Stimulated activated CD4-positive, alpha-beta T cell treated with anti-CD3 and anti-CD28 coated beads, Interleukin-12 subunit alpha, Interleukin-12 subunit beta, amount 100 ng/mL, for 48 hours (primary cell): ENCODE data around the gene DAZ1.
"Not testable (repeated sequence)": the region's sequence is repeated elsewhere in the genome, so short reads cannot be mapped to it uniquely, and the experiment has no call there.

Source experiments
- DNase-seq, 3 donors: peaks; one replicate each; pipeline ENCODE4 v3.0.0-alpha.2; 2020; ENCODE audit warnings: low read depth in 2 of 3, low spot score in 1 of 3

Gene DAZ1

DNA sequence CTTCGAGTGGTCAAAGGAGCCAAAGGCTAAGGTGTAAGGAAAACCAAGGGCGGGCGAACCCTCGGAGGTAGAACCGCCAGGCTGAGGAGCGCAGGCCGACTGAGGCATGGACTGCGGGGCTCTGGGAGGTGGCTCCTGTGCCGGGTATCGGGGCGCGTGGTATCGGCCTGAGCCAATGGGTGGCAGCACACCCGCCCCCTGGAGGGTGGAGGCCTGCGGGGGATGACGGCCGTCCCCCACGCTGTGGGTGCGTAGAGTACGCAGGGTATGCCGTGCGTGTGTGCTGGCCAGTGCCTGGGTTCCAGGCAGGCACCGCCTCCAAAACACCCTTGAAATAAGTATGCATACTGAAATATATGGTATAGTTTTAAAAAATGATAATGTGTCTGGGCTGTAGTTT is at the start of gene DAZ1:
Gene DAZ1 (minus strand): TSS at position 101 of the 400 bp plus-strand sequence. CDS start 208 bp downstream, outside the sequence.
- DNase-seq = not testable (repeated sequence)

GRCh38 chrY:23219233-23219632 is 20.4 kb upstream of the DAZ1 start, which contains the start of gene DAZ2:
TSS of gene DAZ2 (plus strand) at chrY:23219533. CDS start at chrY:23219741, 208 bp downstream.
- not testable (repeated sequence) for DNase-seq

DNA sequence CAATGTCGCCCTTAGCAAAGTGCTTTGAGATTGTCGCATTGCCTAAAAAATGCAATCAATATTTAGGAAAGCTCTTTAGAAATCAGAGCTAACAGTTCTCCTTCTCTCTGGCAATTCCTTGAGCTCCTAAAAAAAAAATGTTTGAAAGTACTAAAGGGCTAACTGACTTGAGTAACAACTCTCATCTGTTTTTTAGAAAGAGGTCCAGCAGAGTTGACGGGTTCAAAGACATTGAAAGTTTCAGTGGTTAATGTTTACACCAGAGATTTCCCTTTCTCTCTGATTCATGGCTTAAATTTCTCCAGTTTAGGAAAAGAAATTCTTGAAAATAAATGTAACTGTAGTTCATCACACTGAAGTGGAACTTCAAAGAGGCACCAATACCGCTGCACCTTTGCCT is 11.9 kb upstream of the DAZ1 start:
- DNase-seq = not testable (repeated sequence)

GRCh38 chrY:23209802-23210495 is 11.1 kb upstream of the DAZ1 start:
- not testable (repeated sequence) for DNase-seq

DNA sequence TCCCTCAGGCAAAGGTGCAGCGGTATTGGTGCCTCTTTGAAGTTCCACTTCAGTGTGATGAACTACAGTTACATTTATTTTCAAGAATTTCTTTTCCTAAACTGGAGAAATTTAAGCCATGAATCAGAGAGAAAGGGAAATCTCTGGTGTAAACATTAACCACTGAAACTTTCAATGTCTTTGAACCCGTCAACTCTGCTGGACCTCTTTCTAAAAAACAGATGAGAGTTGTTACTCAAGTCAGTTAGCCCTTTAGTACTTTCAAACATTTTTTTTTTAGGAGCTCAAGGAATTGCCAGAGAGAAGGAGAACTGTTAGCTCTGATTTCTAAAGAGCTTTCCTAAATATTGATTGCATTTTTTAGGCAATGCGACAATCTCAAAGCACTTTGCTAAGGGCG is 8.6 kb upstream of the DAZ1 start:
- DNase-seq = not testable (repeated sequence)
